HG02642 (cell line): ENCODE results near the gene ZFYVE21.

Experiments
- ATAC-seq: cut with Tn5 transposase; IDR thresholded peaks from one replicate; pipeline ENCODE4 v1.9.1; 2021; ENCODE audit warnings: mild to moderate bottlenecking; ENCODE audit not compliant: unreplicated experiment, poor library complexity

The ZFYVE21 gene

DNA sequence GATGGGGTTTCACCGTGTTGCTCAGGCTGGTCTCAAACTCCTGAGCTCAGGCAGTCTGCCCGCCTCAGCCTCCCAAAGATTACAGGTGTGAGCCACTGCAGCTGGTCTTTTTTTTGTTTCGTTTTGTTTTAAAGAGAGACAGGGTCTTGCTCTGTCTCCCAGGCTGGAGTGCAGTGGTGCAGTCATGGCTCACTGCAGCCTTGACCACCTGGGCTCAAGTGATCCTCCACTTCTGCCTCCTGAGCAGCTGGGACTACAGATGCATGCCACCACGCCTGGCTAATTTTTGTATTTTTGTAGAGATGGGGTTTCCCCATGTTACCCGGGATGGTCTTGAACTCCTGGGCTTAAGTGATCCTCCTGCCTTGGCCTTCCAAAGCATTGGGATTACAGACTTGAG is 24.0 kb upstream of the ZFYVE21 start:
- ATAC-seq, result peak; percentile 71

DNA sequence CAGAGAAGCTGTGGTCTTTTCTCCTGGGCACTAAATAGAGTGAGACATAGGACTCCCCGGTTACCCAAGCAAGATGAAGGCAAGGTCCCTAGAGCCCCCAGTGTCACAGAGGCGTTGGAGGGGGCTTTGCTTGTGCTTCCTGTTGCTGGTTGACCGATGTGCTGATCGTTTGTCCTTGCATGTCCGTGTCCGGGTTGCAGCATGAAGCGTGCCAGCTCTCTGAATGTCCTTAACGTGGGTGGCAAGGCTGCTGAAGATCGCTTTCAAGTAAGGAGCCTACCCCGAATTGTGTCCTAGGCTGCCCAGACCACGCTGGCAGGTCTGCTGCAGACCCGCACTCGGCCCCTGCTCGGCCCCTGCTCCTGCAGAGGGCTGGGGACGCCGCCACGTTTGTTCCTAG is 23.5 kb upstream of the ZFYVE21 start:
- peak; percentile 24 for ATAC-seq

DNA sequence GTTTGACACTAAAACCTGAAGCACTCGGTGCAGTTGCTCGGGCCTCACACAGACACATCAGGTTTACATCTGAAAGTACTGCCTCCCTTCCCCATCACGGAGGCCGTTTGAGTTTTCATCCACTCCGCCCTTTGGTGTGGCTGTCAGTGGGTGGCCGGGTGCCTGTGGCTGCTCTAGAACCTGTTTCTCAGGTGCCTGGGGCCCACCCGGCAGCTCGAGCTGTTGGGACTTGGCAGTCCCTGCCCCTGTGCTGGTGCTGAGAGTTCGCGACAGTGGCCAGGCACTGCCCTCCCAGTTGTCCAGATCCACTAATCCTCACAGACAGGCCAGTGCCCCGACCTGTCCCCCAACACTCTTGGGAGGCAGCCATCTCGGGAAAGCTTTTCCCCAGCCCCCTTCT is 22.7 kb upstream of the ZFYVE21 start:
- no peak for ATAC-seq

DNA sequence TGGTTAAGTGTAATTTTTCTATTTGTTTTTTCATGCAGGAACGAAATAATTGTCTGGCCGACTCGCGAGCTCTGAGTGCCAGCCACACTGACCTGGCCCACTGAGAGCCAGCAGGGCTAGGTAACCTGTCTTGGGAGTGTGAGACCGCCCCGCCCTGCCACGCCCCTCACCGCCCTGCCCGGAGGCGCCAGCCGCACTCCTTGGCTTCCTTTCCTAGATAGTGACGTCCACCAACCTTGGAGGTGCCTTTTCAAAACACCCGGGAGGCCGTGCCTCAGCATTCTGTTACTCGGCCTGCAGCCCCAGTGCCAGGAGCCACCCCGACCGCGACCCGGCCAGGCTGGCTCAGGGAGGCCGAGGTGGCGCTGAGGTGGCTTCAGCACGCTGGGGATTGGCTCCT is 22.1 kb upstream of the ZFYVE21 start:
- ATAC-seq, result no peak

DNA sequence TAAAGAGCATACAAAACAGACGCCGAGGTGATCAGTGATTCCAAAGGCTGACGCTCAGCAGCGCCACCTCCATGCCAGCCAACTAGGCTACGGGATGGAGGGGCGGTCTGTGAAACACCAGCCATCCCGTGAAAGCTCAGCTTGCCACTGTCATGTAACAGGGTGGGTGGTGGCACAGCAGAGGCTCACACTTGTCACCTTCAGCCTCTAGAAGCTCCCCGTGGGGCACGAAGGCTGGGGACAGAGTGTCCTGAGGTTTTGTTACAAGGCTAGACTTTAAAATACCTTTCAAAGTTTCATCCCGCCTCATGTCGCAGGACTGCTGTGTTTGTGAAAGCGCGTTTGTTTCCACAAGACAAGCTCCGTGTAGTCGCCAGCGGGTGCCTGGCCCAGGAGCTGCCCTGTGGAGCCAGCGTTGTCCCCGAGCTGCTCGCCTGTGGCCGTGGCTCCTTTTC is 21.0 kb upstream of the ZFYVE21 start:
- ATAC-seq, result no peak

DNA sequence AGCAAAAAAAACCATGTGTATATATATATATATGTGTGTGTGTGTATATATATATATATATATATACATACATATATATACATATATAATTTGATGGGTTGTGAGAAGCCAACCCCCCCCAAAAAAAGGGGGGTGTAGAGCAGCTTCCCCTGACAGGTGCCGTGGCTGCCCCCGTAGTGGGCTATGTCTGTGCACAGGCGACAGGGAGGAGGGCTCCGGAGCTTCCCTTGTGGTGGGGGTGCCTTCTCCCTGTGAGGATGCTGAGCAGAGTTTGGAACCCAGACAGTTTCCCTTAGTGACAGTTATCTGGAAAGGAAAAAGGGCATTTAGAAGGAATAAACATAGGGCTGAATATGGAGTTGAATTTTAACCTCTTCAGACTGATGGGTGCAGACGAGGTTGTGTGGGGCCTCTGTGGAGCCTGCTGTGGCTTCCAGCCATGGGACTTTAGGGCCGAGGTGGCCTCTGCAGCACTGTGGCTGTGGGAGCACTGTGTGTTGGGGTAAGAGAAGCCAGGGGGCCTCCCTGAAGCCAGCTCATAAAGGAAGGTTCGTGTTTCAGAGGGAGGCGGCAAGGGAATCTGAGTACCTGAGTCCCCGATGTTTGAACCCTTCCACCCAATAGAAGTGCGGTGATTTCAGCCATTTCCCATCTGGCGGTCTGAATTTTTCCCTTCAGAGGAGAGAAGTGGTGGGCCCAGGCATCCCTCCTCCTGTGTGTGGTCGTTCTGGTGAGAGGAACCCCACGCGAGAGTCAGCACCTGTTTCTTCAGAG is 20.1 kb upstream of the ZFYVE21 start:
- ATAC-seq, result no peak

DNA sequence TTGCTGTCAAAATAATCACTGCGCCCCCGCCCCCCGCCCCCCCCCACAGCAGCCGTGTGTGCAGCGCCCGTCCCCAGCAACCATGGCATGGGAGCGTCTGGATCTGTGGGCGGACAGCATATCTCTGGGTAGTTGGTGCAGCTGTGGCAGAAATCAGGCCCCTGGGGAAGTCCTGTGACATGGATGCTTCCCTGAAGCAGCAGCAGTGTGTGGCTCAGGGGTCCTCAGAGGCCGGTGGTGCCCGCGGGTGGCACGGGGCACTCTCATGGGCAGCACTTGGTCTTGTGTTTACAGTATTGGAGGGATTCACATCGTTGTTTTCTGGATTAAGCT is 19.6 kb upstream of the ZFYVE21 start:
- ATAC-seq, result no peak

DNA sequence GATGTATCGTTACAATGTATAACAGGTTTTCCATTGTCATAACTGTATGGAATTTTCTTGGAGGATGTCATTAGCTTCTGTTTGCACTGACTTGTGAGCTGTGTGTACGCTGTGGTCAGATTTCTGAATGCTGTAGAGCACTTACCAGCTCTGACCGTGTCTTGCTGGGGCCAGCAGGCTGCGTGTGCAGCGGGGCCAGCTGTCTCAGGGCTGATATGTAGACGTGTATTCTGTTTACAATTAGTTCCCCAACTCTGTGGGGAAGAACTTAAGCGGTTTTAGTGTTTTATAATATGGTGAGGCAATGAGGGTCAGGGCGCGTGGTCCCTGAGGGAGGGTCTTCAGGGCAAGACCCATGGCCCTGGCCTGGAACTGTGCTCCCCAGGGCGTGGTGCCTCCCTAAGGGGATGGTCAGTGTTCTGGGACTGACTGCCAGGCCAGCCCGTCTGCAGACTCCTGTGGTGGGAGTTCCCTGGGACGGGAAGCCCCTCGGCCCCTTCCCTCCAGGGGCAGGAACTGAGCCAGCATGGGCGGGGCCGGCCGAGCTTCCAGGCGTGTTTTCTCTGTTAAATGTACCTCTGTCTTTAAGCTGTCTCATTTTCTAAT is 19.0 kb upstream of the ZFYVE21 start:
- no peak for ATAC-seq

DNA sequence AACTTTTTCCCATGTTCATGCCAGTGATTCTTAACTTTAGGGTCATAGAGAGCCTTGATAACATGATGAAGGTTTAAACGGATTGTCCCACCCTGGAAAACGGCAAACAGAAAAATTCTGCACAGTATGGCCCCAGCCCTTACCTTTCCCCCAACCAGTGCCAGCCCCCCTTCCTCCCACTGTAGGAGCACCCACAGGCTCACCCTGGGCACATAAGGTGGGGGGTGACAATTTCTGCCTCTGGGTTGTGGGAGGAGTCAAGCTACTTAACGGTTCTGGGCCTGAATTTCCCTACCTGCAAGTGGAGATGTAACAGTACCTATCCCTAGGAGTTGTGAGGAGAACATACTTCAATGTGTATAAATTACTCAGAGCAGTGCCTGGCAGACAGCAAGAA is 18.4 kb upstream of the ZFYVE21 start:
- no peak for ATAC-seq

DNA sequence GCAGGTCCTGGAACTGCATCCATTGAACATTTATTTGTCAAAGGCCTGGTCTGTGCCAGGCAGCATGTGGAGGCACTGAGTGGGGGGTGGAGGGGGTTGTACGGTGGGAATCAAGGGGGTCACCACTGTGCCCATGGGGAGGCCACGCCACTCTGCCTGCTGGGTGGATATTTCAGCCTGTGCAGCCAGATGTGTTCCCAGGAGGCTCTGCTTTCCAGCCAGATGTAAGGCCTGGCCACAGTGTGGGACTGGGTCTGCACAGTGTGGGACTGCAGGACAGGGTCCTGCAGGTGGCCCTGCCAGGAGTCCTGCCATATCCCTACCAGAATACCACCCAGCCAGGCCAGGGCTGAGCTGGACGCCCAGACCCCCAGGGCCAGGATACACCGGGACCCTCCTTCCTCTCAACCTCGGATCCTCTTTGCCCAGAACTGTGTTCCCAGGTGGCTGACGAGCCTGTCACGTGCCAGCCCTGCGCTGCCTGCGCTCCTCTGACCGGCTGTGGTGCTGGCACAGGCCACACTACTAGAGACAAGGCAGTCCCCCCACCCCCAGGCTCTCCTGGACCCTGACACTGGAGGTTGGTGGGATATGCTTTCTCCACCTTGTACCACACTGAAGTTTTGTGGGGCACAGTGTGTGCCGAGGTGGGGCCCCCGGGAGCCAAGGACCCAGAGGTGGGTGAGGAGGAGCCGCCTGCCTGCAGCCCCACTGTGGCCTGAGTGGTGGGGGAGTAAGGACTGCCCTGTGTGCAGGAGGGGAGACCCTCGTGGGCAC is 17.8 kb upstream of the ZFYVE21 start:
- no peak for ATAC-seq

DNA sequence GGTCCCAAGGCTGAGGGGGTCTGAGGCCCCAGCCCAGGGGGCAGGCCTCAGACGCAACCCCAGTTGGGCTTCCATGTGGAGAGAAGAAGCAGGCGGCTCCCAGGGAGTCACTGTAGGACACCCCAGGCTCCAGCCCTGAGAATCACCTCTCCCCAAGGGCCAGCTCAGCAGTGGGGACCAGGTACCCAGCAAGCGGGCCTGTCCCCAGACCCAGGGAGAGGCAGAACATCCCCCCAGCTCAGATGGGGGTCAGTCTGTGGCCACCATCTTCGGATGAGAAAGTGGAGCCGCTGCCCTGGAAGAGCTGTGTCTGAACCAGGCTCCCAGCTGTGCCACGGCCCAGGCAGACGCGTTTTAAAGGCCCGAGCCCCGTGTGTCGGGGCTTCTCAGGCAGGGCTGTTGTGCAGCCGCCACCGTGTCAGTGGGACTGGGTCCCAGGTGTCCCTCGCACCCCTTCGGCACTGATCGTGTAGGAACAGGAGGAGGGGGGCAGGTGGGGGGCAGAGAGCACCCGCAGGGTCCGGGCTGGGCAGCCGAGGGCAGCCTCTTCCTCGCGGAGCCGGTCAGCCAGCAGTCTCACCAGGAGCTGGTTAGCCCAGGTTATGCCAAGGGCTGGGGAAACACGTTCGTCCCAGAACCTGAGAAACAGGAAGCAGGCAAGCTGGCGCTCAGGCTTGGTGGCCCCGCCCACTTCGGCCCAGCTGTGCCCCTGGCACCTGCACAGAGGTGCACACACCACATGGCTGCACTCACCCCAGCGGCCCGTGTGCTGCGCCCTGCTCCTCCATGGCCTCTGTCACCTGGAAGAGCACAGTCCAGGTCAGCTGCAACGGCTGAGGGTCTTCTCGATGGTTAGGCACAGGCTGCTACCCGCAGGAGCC is 17.0 kb upstream of the ZFYVE21 start:
- no peak for ATAC-seq

DNA sequence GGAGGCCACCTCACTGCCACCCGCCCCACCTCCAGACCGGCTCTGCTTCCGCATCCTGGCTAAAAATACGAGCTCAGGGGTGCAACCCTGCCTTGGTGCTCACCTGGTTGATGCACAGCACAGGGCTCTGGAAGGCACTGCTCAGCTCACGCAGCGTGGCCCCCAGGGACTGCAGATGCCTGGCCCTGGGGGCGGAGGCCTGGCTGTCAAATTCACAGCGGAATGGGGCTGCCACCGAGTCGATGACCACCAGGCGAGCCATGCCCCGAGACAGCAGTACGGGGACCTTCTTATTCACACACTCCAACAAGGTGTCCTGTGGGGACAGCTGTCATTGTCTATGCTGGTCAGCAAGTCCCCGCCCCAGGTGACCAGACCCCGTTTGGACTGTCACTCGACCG is 16.3 kb upstream of the ZFYVE21 start:
- ATAC-seq, result no peak

DNA sequence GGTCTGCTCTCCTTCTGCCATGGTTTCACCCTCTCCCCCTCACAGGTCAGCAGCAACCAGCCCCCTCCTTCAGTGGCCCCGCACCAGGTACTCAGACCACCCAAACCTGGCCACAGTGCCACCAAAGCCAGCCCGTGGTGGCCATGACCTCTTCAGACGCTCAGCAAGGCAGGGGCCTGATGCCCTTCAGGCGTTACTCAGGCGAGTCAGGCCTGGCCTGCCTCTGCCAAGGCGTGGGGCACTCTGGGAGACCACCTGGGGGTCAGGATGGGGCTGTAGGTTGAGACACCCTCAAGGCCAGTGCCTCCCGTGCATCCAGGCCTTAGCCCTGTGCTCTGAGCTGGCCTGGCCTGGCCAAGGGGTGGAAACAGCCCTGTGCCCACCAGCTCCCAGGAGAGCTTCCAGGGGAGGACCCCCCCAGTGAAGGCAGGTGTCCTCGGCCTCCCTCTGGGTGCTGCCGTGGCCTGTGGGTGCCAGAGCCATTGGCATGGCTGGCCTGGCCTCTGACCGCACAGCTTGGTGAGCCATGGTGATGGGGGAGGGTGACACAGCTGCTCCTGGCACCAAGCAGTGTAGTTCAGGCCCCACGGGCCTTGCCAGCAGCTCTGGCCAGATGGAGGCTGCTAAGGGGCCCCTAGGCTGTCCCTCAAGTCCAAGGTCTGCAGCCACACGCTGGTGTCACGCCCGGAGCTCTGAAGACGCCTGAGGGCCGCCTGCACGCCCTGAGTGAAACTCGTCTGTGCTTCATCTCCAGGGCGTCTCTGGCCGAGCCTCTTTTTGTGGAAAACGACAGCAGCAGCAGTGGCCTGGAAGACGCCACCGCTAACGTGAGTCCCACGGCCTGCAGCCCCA is 15.5 kb upstream of the ZFYVE21 start:
- ATAC-seq, result no peak

DNA sequence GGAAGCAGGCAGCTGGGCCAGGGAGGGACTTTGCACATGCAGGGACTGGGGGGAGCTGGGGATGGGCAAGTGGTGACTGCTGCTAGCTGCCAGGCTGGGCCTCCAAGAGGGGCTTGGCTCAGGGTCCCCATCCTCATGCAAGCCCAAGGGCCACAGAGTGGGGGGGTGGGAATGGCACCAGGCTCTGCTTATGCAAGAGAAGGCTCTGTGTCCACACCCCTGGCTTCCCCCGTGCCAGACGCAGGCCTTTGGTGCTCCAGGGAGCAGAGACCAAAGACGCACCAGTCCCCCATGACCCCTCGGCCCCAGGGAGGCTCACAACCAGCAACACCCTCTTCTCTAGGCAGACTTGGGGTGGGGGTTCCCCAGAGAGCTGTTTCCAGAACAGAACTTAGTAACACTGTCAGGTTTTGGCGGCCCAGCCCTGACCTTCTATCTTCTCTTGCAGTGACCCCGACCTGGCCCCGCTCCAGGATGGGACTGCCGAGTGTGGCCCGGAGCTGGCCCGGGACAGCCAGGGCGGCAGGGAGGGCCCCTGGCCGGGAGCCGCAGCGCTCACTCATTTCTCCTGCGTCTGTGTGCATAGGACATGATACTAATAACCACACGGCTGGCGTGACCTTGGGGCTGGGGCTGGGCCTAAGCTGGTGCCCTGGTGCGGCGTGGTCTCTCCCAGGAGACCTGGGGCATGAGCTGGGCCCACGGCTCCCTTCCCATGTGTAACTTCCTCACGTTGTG is 14.7 kb upstream of the ZFYVE21 start:
- ATAC-seq, result no peak

DNA sequence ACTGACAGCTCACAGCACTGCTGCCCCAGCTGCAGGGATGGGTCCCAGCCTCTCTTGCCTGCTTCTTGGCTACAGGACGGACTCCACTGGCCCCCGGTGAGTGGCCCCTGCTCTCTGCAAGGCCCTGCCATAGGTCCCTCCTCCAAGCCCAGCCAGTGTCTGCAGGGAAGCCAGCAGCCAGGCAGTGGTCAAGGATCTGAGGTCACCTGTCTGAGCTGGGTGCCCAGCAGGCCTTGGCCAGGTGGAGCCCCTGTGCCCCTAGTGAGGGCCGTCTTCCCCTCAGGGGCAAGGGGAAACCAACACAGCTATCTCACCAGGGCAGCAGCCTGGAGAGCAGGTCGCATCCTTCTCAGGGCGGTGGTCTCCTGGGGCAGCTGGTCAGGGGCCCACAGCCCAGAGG is 13.5 kb upstream of the ZFYVE21 start:
- no peak for ATAC-seq

DNA sequence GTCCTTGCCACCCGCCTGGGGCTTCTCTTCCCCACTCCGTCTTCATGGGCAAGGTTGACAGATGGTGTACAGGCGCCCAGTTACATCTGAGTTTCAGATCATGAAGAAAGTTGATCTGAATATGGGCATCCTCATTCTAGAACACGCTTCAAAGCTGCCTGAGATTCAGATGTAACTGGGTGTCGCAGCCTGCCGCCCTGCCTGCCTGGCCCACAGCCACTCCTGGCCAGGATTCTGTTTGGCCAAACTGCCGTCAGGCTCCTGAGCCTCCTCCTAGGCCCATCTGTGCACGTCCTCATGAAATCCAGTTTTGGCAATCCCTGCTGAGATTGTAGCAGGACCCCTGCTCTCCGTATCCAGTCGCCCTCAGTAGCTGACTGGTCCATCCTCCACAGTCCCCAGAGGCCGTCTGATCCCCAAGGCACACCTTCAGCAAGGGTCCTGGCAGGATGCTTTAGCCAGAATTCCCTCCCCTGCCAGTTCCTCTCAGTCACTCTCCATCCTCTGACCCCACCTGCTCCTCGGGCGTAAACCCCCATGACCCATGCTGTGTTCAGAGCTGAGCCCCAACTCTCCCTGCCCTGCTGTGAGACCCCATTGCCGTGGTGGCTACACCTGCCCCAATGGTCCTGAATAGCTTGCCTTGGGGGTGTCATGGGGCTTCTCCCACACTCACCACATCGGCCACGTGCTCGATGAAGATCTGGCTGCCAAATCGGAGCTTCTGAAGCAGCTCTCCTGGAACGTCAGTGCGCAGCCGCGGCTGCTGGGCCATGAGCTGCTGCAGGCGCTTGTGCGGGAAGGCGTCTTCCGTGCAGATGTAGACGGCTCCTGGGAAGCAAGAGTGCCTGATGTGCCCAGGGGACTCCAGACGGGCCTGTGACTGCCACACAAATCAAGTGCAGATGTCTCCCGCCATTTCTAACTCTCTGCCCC is 12.8 kb upstream of the ZFYVE21 start:
- no peak for ATAC-seq

DNA sequence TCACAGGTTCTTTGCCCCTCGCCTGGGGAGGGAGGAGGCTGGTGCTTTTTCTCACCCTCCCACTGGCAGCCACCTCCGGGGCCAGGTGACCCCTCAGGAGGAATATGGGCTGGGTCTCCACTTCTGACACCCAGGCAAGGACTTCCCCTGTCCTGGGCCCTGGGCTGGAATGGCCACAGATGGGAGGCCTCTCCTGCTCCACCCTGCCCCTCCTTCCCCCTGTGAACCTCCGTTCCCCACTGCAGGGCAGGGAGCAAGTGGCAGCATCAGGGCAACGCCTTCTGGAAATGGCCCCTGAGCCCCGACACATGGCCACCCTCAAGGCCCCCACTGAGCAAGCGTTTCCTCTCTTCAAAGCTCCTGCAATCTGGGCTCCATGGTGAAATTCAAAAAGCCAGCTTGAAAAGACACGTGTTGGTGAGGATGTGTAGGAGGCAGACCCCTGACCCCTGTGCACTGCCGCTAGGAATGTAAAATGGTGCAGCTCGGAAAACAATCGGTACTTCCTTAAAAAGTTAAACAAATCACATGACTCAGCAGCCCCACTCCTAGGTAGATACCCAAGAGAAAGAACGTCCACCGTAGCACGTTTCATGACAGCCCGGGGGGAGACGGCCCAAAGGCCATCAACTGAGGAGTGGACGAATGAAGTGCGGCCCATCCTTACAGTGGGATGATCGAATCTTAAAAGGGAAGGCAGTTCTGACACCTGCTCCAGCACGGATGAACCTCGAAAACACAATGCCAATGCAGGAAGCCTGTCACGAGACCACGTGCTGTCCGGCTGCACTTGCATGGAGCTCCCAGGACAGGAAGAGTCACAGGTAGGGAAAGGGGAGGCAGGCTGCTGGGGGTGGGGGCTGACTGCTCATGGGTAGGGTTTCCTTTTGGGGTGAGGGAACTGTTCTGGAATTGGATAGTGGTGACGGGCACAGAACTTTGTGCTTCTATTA is 11.9 kb upstream of the ZFYVE21 start:
- ATAC-seq, result no peak
